ENCODE results near the gene NOTUM.
"Not testable (repeated sequence)": the region's sequence is repeated elsewhere in the genome, so short reads cannot be mapped to it uniquely, and the experiment has no call there.

NOTUM gene

DNA sequence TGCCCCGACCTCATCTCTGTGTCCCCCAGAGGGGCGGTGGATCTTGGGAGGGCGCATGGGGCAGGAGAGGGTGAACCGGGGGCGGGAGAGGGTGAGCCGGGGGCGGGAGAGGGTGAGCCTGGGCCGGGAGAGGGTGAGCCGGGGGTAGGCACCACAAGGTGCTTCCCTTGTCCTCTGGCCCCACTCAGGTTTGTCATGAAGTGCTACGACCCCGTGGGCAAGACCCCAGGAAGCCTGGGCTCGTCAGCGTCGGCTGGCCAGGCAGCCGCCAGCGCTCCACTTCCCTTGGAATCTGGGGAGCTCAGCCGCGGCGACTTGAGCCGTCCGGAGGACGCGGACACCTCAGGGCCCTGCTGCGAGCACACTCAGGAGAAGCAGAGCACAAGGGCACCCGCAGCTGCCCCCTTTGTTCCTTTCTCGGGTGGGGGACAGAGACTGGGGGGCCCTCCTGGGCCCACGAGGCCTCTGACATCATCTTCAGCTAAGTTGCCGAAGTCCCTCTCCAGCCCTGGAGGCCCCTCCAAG lies 35.3 kb upstream of the NOTUM start:
- no peak for DNase-seq

DNA sequence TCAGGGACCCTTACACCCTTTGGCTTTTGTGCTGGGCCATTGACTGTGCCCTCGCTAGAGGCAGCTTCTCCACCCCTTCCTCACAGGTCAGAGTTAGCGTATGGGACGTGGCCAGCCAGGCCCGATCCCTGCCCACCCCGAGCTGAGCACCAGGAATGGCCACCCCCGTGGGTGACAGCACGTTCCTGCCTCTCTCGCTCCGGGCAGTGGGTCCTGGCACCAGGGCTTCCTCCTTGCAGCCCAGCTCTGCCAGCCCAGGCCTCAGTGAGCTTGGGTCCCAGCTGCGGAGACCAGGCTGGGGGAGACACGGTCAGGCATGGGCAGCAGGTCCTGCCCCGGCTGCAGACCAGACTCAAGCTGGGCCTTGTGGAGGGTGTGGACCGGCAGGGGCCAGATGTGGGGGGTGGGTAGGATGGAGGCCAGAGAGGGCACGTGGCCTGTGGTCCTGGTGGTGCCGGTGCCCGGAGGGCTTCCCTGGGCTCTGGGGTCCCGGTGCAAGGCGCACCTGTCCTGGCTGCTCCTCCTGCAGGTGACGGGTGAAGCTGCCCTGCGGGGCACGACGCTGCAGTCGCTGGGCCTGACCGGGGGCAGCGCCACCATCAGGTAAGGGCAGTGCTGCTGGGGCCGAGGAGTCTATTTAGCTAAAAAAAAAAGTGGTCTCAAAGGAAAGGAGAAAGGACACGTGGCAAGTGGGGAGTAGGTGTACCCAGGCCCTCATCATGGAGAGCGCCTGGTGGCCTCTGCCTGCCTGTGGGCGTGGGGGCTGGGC lies 34.7 kb upstream of the NOTUM start:
- no peak for DNase-seq

DNA sequence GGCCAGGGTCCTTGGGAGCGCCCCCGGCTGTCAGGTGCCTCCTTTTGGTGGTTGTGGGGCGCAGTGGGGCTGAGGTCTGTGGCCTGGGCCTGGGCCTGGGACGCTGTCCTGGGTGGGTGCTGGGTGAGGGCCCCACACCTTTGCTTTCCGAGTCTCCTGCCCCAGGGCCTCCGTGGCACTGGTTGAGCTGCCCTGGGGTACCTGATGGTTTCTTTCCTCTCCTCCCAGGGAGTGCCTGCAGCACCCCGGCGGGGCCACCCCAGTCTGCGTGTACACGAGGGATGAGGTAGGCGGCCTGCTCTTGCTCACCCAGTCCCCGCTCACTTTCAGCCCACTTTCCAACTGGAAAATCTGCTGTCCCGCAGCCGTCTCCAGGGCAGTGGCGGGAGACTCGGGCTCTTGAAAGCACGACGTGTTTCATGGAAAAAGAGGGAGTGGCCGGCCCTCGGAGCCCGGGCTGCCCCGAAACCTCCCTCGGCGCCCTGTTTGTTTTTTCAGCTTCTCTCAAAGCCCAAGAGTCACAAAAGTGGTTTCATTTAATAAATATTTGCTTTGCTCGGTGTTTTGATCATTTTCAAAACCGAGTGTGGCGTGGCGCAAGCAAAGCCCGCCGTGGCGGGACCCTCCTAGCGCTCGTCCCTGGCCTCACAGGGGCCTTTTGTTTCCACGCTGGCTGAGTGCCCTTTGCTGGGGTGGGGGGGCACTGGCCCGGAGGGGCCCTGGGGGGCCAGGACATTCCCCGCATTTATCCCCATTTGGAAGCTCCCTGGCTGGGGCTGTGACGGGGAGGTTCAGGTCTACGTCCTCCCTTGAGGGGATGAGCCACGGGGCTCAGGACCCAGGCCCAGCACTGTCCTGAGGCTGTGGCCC lies 33.8 kb upstream of the NOTUM start:
- peak; percentile 11 for DNase-seq

GRCh38 chr17:81993729-81994592 lies 33.0 kb upstream of the NOTUM start:
- no peak for DNase-seq

GRCh38 chr17:81992306-81993102 lies 31.5 kb upstream of the NOTUM start:
- no peak for DNase-seq

DNA sequence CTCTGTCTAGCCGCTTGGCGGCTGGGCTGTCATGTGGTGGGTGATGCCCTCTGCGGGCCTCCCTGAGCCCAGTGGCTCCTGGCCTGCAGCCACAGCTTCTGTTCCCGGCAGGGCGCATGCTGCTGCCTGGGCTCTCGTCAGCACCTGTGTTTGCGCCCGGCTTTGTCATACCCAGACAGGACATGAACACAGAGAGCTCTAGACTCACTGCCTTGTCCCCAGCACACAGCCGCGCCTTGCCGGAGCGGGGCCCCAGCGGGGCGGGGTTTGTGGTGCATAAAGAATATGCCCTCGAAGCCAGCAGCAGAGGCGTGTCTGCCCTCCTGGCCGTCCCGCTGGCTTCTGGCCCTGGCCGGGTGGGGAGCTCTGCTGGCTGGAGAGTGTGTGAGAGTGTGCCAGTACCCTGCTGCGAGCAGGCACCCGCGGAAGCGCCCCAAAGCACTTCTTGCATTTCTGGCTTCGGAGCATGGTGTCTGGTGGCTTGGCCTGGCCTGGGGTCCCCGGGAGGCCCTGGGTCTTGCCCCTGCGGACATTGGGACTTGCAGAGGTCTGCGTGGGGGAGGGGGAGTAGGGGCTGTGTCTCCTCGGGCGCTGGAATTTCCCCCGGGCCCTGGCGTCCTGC lies 30.8 kb upstream of the NOTUM start:
- DNase-seq, result peak; percentile 92

DNA sequence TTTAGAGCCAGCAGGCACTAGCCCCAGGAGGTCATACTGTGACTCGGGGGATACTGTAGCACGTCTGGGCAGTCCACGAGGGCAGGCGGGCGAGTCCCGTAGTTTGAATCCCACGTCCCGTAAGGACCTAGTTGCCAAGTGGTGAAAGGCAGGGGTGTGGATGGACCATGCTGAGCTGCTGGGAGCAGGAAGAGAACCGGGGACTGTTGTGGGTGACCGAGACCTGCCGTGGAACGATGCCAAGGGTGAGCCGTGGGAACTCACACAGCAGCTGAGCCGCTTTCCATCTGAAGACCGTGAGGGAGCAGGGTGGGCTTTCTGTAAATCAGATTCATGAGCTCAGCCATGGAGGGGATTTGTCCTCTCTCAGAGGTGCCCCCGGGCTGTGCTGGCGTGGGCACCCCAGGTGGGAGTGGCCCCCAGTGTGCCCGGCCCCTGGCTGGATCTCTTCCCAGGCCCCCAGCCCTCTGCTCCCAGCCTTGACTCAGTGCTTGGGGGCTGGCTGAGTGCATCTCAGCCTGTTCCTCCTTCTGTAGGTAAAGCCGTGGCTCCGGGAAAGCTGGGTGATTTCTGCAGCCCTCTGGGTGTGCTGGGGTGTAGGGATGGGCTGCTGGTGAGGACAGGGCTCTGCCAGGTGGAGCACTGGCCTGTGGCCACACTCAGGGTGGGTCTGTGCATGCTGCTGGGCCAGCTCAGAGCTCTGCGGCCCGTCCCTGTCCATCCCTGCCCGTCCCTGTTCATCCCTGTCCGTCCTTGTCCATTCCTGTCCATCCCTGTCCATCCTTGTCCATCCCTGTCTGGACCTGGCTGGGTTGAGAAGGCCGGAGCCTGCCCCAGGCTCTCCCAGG lies 30.1 kb upstream of the NOTUM start:
- no peak for DNase-seq

- DNase-seq, result no peak
Measured at GRCh38 chr17:81987161-81987770, 26.3 kb upstream of the NOTUM start.

- no peak for DNase-seq
Measured at GRCh38 chr17:81986606-81987005, 25.6 kb upstream of the NOTUM start.

DNA sequence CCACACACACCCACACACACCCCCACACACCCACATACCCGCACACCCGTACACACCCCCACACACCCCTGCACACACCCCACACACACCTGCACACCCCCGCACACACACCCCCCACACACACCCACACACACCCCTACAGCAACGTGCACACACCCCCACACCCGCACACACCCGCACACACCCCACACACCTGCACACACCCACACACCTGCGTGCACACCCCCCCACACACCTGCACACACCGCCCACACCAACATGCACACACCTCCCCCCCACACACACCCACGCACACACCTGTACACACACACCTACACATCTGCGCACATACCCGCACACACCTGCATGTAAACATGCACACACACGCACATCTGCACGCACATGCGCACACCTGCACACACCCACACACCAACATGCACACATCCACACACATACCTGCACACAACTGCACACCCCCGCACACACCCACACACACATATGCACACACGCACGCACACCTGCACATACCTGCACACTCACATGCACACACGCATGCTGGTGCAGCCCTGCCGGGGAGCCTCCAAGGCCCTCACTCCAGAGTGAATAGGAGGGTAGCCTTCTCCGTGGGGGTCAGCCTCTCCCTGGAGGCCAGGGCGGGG lies 23.9 kb upstream of the NOTUM start:
- no peak for DNase-seq

GRCh38 chr17:81983639-81984373 lies 22.8 kb upstream of the NOTUM start:
- no peak for DNase-seq

DNA sequence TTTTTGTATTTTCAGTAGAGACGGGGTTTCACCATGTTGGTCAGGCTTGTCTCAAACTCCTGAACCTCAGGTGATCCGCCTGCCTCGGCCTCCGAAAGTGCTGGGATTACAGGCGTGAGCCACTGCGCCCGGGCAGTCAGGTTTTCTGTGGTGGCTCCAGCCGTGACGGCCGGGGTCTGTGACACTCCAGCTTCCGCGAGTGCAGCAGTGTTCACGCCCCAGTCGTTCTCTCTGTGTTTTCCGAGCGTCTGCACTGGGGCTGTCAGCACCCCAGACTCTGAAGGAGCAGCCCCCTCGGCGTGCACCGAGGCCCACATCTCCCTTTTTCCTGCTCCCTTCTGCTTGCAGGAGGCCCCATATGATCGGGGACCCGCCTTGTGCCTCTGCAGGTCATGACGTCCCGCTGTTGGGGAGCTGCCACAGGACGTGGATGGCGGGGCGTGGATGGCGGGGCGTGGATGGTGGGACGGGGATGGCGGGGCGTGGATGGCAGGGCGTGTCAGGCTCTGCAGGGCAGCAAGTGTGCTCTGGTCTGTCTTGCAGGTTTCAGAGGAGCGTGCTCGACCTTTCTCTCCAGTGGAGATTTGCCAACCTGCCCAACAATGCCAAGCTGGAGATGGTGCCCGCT lies 22.1 kb upstream of the NOTUM start:
- DNase-seq, result no peak

DNA sequence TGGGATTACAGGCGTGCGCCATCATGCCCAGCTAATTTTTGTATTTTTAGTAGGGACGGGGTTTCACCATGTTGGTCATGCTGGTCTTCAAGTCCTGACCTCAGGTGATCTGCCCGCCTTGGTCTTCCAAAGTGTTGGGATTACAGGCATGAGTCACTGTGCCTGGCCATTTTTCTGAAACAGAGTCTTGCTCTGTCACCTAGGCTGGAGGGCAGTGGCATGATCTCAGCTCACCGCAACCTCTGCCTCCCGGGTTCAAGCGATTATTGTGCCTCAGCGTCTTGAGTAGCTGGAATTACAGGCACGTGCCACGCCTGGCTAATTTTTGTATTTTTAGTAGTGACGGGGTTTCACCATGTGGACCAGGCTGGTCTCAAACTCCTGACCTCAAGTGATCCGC lies 20.5 kb upstream of the NOTUM start:
- DNase-seq, result not testable (repeated sequence)

DNA sequence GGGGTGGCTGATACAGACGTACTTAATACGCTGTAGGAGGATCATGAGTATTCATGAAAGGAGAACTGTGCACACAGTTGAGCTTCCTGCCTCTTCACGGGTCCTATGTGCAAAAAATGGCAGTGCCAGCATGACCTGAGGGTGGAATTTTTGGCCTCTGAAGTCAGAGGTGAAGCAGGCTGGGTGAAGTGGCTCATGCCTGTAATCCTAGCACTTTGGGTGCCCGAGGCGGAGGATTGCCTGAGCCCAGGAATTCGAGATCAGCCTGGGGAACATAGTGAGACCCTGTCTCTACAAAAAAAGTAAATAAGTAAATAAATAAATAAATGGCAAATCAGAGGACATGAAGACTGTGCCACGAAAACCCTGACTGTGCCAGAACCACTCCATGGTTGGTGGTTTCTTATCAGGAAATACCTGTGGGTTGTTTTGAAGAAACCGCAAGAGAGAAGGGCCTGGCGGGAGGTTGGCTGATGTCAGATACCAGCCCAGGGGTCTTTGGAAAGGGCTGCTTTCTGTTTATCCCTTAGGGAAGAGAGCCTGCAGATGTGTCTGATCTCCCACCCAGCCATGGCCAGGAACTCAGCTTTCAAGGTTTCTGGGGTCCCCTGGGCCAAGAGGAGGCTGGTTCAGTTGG lies 19.8 kb upstream of the NOTUM start:
- no peak for DNase-seq

DNA sequence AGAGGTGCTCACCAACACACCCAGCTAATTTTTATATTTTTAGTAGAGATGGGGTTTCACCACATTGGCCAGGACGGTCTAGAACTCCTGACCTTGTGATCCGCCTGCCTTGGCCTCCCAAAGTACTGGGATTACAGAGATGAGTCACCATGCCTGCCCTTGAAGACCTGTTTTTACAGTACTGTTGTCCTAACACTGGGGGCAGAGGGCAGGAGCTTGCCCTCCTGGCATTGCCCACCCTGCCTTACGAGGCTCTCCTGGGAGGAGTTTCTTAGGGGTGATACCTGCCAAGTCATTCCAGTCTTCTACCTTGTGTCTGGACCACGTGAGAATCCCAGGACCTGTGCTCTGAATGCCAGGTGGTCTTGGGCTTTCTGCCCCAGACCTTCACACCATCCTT lies 19.1 kb upstream of the NOTUM start:
- no peak for DNase-seq

DNA sequence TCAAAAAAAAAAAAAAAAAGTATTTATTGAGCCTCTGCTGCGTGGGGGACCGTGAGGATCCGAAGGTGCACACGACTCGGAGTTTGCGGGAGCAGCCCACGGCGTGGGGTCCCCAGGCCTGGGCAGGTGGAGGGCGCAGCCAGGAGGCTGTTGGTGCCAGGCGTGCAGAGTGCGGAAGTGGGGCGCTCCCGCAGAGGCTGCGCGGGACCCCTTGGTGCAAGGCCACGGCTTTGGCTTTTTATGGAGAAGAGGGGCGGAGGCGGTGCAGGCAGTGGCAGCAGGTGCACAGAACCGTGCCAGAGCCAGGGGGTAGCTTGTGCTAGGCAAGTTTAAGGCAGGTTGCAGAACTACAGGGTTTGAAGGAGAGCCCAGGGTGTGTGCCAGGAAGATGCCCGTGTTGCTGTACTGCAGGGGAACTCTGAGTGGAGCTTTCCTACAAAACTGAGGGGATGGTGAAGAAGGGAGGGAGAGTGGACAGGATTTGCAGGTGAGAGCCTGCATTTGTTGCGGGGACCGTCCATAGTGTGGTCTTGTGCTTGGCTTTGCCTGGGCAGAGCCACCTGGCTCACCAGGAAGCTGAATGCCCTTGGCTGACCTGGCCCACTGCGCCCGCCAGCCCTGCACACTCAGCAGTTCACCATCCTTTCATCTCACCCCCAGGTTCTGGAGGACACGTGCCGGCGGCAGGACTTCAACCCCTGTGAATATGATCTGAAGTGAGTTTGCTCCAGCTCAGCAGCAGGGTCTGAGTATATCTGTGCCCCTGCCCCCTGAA lies 17.7 kb upstream of the NOTUM start:
- DNase-seq, result no peak

GRCh38 chr17:81977211-81977808 lies 16.3 kb upstream of the NOTUM start, which contains the start of gene ASPSCR1:
TSS of gene ASPSCR1 (plus strand) at chr17:81977629. CDS start at chr17:81977647, 18 bp downstream.
- DNase-seq, result peak; percentile 95
